Spleen (tissue), 11 donors: ENCODE results near the gene HNF1B. TPM values are rescaled to one million over a fixed set of nuclear protein-coding genes. Genes with fewer than 3 reads are reported as not detected.

ENCODE experiments used
- DNase-seq: peaks from one replicate; pipeline ENCODE4 v3.0.0-alpha.2; 2020
- H3K27ac ChIP-seq, 8 donors: fragments of 200-600 bp; sonication (generic) in 7 of 8; 1 replicate in 4 of 8; 2 replicates in 4 of 8; pipeline versions ENCODE4 v1.5.0 to v1.8.0; 2016 to 2021; ENCODE audit warnings: inconsistent platforms in 4 of 8, mild to moderate bottlenecking in 4 of 8, moderate library complexity in 1 of 8
- H3K27me3 ChIP-seq, 7 donors: fragments of 200-600 bp; sonication (generic) in 6 of 7; replicated peaks in 1 of 7; 1 replicate in 4 of 7; 2 replicates in 3 of 7; pipeline versions ENCODE4 v1.5.0 to v1.8.0; 2016 to 2021; ENCODE audit warnings: inconsistent platforms in 3 of 7, mild to moderate bottlenecking in 1 of 7
- H3K36me3 ChIP-seq, 6 donors: fragments of 200-600 bp; sonication (generic) in 5 of 6; 1 replicate in 4 of 6; 2 replicates in 2 of 6; pipeline versions ENCODE4 v1.5.0 to v1.8.0; 2016 to 2021; ENCODE audit warnings: inconsistent platforms in 2 of 6
- H3K4me1 ChIP-seq, 6 donors: fragments of 200-600 bp; sonication (generic) in 5 of 6; 1 replicate in 3 of 6; 2 replicates in 3 of 6; pipeline versions ENCODE4 v1.5.0 to v1.8.0; 2016 to 2021; ENCODE audit warnings: inconsistent platforms in 3 of 6
- H3K4me3 ChIP-seq, 8 donors: fragments of 200-600 bp; sonication (generic) in 7 of 8; 1 replicate in 4 of 8; 2 replicates in 4 of 8; pipeline versions ENCODE4 v1.5.0 to v1.8.0; 2016 to 2021; ENCODE audit warnings: inconsistent platforms in 4 of 8, mild to moderate bottlenecking in 4 of 8, moderate library complexity in 2 of 8
- H3K9me3 ChIP-seq, 8 donors: fragments of 200-600 bp; sonication (generic) in 7 of 8; 1 replicate in 4 of 8; 2 replicates in 4 of 8; pipeline versions ENCODE4 v1.5.0 to v1.8.0; 2016 to 2021; ENCODE audit warnings: inconsistent platforms in 4 of 8
- POLR2A ChIP-seq, 3 donors: fragments of 450-650 bp; IDR thresholded peaks; one replicate each; pipeline ENCODE4 v1.5.1; 2017; ENCODE audit warnings: antibody characterized with exemption in 3 of 3, mild to moderate bottlenecking in 1 of 3
- POLR2AphosphoS5 ChIP-seq, 3 donors: sonication (generic); formaldehyde crosslinking; IDR thresholded peaks; one replicate each; pipeline ENCODE4 v1.5.1; 2017; ENCODE audit warnings: antibody characterized with exemption in 3 of 3
- WGBS, 5 donors: extraction: QIAGEN DNeasy Blood & Tissue Kit in 3 of 5; methylation state at CpG; one replicate each; pipeline versions ENCODE4 v1.1.5 to v1.1.7; 2013 to 2018; 5-methylcytosine and 5-hydroxymethylcytosine counted together
- intact Hi-C: fragments of 100-400 bp; cut with DNase I; formaldehyde crosslinking; loops from one replicate; pipeline ENCODE4 v1.15.0; 2023; ENCODE audit warnings: low total_unique reads
- polyA plus RNA-seq, 3 donors: library from polyadenylated mRNA; stranded (reverse); fragments of 200-250 nt; gene quantifications; one replicate each; pipeline ENCODE4 v1.2.1, GENCODE V29; 2013
- total RNA-seq, 7 donors: library from RNA; depleted of rRNA in 3 of 7; stranded (reverse); fragments of >200 nt in 3 of 7; fragmentation: NEBNext Ultra II Directional in 4 of 7; extraction: Animal tissue kit (Norgen Biotek cat#: 25700) in 4 of 7; gene quantifications; one replicate each; pipeline versions ENCODE4 v1.1.0 to v1.2.1, GENCODE V29; 2016 to 2021
- TF ChIP-seq, protein P1 (sequence below), 11 experiments: fragments of 200-600 bp in 7 of 11; fragments of 450-650 bp in 4 of 11; sonication (generic) in 4 of 11; IDR thresholded peaks in 8 of 11; conservative IDR thresholded peaks in 3 of 11; 1 replicate in 7 of 11; 2 replicates in 4 of 11; pipeline versions ENCODE4 v1.4.0 to v1.8.0; 2016 to 2021; ENCODE audit warnings: antibody characterized with exemption in 11 of 11, inconsistent platforms in 4 of 11, mild to moderate bottlenecking in 1 of 11
- donor health status: healthy with polysubstance abuse.
- donor health status: DM: no; HTN: no; CAD: no; lungs with moderate emphysema.
- donor health status: DM: no; HTN: no; CAD: no.
- donor health status: Bipolar disorder and iron deficiency.
- donor health status: healthy.
- donor health status: DM: no; HTN: no; CAD: no.
- donor health status: DM: yes; HTN: yes; CAD: no.

HNF1B gene
- total and polyA plus RNA-seq, 10 donors = 0.06 to 0.12 (median 0.07) TPM; not detected in 7

DNA sequence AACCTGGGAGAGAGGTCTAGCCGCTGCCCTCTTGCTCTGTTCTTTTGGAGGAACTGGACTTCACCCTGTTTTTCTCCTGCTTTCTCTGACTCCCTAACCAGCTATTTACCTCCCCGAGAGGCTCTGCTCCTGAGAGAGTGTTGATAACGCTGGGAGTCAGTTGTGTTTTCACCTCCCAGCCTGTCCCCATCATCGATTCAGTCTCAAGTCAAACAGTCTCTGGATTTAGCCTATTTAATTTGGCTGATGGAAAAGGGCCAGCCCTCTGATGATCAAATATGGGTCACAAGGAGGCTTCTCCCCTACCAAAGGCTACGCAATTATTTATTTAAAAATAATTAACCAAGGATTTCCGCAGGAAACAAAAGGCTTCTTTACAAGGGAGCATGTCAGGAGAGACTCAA, 31.8 kb downstream of the HNF1B start:
- DNase-seq = no peak
- no peak overlapping the region for H3K27ac ChIP-seq
- H3K27me3 ChIP-seq = peaks cover 0 to 77% (median 7%) of the 10 kb centered on the region in 7 donors
- intact Hi-C loops = no loop called here
- no peaks in the 10 kb centered on the region for H3K9me3 ChIP-seq
- 70 to 78% (median 77%) methylated on average over 6 of the region's 6 CpGs for WGBS, 5 donors
- TF ChIP-seq POLR2AphosphoS5 (IDR thresholded peaks at IDR 0.05) (no peak), POLR2A (IDR thresholded peaks at IDR 0.05) (no peak)
- TF ChIP-seq, protein P1, sequence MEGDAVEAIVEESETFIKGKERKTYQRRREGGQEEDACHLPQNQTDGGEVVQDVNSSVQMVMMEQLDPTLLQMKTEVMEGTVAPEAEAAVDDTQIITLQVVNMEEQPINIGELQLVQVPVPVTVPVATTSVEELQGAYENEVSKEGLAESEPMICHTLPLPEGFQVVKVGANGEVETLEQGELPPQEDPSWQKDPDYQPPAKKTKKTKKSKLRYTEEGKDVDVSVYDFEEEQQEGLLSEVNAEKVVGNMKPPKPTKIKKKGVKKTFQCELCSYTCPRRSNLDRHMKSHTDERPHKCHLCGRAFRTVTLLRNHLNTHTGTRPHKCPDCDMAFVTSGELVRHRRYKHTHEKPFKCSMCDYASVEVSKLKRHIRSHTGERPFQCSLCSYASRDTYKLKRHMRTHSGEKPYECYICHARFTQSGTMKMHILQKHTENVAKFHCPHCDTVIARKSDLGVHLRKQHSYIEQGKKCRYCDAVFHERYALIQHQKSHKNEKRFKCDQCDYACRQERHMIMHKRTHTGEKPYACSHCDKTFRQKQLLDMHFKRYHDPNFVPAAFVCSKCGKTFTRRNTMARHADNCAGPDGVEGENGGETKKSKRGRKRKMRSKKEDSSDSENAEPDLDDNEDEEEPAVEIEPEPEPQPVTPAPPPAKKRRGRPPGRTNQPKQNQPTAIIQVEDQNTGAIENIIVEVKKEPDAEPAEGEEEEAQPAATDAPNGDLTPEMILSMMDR (IDR thresholded peaks at IDR 0.05 in 8 of 11, conservative IDR thresholded peaks at IDR 0.05 in 3 of 11) = no peak
- no peak overlapping the region for H3K4me3 ChIP-seq
- H3K4me1 ChIP-seq = no peaks in the 10 kb centered on the region
- no peaks in the 10 kb centered on the region for H3K36me3 ChIP-seq

GRCh38 chr17:37711113-37711512, 33.7 kb downstream of the HNF1B start:
- Histone ChIP-seq H3K36me3 (no peaks in the 10 kb centered on the region), H3K4me3 (no peak overlapping the region), H3K9me3 (no peaks in the 10 kb centered on the region), H3K27me3 (peaks cover 0 to 82% (median 0%) of the 10 kb centered on the region in 7 donors), H3K4me1 (no peaks in the 10 kb centered on the region), H3K27ac (no peak overlapping the region)
- TF ChIP-seq, protein P1 (IDR thresholded peaks at IDR 0.05 in 8 of 11, conservative IDR thresholded peaks at IDR 0.05 in 3 of 11) = no peak
- TF ChIP-seq POLR2A (IDR thresholded peaks at IDR 0.05) (no peak), POLR2AphosphoS5 (IDR thresholded peaks at IDR 0.05) (no peak)
- 79 to 90% (median 81%) methylated on average over 6 of the region's 6 CpGs for WGBS, 5 donors
- intact Hi-C loops = no loop called here
- no peak for DNase-seq

DNA sequence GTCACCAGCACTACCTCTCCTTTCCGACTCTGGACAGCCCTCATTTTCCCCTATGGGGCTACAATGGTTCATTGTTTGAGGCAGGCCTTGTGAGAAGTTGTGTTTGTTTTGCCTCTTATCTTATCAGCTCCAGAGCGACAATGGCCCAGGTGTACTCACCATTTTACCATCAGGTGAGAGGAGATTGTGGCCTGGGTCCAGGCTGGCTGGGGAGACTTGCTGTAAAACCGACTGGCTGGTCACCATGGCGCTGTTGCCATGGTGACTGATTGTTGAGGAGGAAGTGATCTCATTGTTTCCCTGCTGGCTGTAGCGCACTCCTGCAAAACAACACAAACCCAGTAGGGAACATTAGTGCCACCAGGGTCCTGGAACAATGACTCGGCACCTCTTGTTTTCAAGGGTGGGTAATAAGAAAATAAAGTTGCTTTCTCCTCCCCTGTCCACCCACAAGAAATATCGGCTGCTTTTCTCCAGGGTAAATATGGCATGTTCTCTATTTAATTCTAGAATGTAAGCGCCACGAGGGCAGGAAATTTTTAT, 34.4 kb downstream of the HNF1B start:
- Histone ChIP-seq H3K27me3 (peaks cover 0 to 82% (median 0%) of the 10 kb centered on the region in 7 donors), H3K36me3 (no peaks in the 10 kb centered on the region), H3K9me3 (no peaks in the 10 kb centered on the region), H3K4me3 (no peak overlapping the region), H3K27ac (no peak overlapping the region), H3K4me1 (no peaks in the 10 kb centered on the region)
- no peak for DNase-seq
- no peak for TF ChIP-seq POLR2AphosphoS5 (IDR thresholded peaks at IDR 0.05)
- no peak for TF ChIP-seq POLR2A (IDR thresholded peaks at IDR 0.05)
- TF ChIP-seq, protein P1 (IDR thresholded peaks at IDR 0.05 in 8 of 11, conservative IDR thresholded peaks at IDR 0.05 in 3 of 11) = no peak
- 66 to 81% (median 72%) methylated on average over 9 of the region's 9 CpGs for WGBS, 5 donors
- intact Hi-C loops = no loop called here

GRCh38 chr17:37708616-37709212, 36.1 kb downstream of the HNF1B start:
- Histone ChIP-seq H3K4me1 (no peaks in the 10 kb centered on the region), H3K36me3 (no peaks in the 10 kb centered on the region), H3K4me3 (no peak overlapping the region), H3K27me3 (peaks cover 0 to 65% (median 0%) of the 10 kb centered on the region in 7 donors), H3K27ac (no peak overlapping the region), H3K9me3 (no peaks in the 10 kb centered on the region)
- no peak for DNase-seq
- WGBS, 5 donors = 62 to 70% (median 68%) methylated on average over 8 of the region's 8 CpGs
- intact Hi-C loops = loop anchor here (10.0 kb wide), 1 partner anchor 86 kb away; no protein-coding TSS in a partner anchor
- no peak for TF ChIP-seq POLR2AphosphoS5 (IDR thresholded peaks at IDR 0.05)
- TF ChIP-seq POLR2A (IDR thresholded peaks at IDR 0.05) = no peak
- TF ChIP-seq, protein P1 (IDR thresholded peaks at IDR 0.05 in 8 of 11, conservative IDR thresholded peaks at IDR 0.05 in 3 of 11) = no peak
